Mesendoderm (in vitro differentiated cells): ENCODE data around the gene ANKRD33B.

Experiments used
- DNase-seq: peaks from one replicate; pipeline ENCODE4 v3.0.0; 2013
- H2AK5ac ChIP-seq: 2 replicates; pipeline ENCODE4 v1.6.1; 2013; ENCODE audit warnings: low read length, inconsistent platforms
- H2BK120ac ChIP-seq: 2 replicates; pipeline ENCODE4 v1.6.1; 2013; ENCODE audit warnings: low read depth, mild to moderate bottlenecking, low read length, moderate library complexity, mixed read lengths
- H2BK15ac ChIP-seq: replicated peaks from 2 replicates; pipeline ENCODE4 v1.6.1; 2013; ENCODE audit warnings: low read depth, mild to moderate bottlenecking, moderate library complexity
- H2BK5ac ChIP-seq: 2 replicates; pipeline ENCODE4 v1.6.1; 2013; ENCODE audit warnings: low read length, inconsistent platforms
- H3K18ac ChIP-seq: 2 replicates; pipeline ENCODE4 v1.6.1; 2013; ENCODE audit warnings: mild to moderate bottlenecking, low read length, mixed read lengths
- H3K23ac ChIP-seq: one replicate; pipeline ENCODE4 v1.6.1; 2013; ENCODE audit warnings: low read length
- H3K27ac ChIP-seq: 2 replicates; pipeline ENCODE4 v1.5.1; 2013; ENCODE audit warnings: low read depth, mild to moderate bottlenecking, inconsistent platforms, low read length, moderate library complexity
- H3K27me3 ChIP-seq: 2 replicates; pipeline ENCODE4 v1.6.1; 2013; ENCODE audit warnings: low read length, control low read depth, mild to moderate bottlenecking, inconsistent platforms; ENCODE audit not compliant: insufficient read depth, poor library complexity
- H3K36me3 ChIP-seq: 2 replicates; pipeline ENCODE4 v1.6.1; 2013; ENCODE audit warnings: low read length, inconsistent platforms; ENCODE audit not compliant: control insufficient read depth, insufficient read depth
- H3K4ac ChIP-seq: one replicate; pipeline ENCODE4 v1.6.1; 2013; ENCODE audit warnings: low read depth, mild to moderate bottlenecking, low read length, moderate library complexity
- H3K4me1 ChIP-seq: 2 replicates; pipeline ENCODE4 v1.6.1; 2013; ENCODE audit warnings: low read depth, low read length, inconsistent platforms; ENCODE audit not compliant: control insufficient read depth
- H3K4me2 ChIP-seq: 2 replicates; pipeline ENCODE4 v1.6.1; 2013; ENCODE audit warnings: low read length
- H3K4me3 ChIP-seq: 2 replicates; pipeline ENCODE4 v1.5.1; 2013; ENCODE audit warnings: mild to moderate bottlenecking, low read length
- H3K56ac ChIP-seq: one replicate; pipeline ENCODE4 v1.6.1; 2013; ENCODE audit warnings: low read length
- H3K79me1 ChIP-seq: 2 replicates; pipeline ENCODE4 v1.6.1; 2013; ENCODE audit warnings: low read length, inconsistent platforms
- H3K79me2 ChIP-seq: 2 replicates; pipeline ENCODE4 v1.6.1; 2013; ENCODE audit warnings: mild to moderate bottlenecking, low read length; ENCODE audit not compliant: control insufficient read depth, insufficient read depth
- H3K9ac ChIP-seq: 2 replicates; pipeline ENCODE4 v1.6.1; 2013; ENCODE audit warnings: low read length, inconsistent platforms
- H4K5ac ChIP-seq: one replicate; pipeline ENCODE4 v1.6.1; 2013; ENCODE audit warnings: low read length
- H4K8ac ChIP-seq: one replicate; pipeline ENCODE4 v1.6.1; 2013; ENCODE audit warnings: low read depth, mild to moderate bottlenecking, control low read depth, low read length, moderate library complexity
- WGBS: extraction: QIAGEN DNeasy Blood & Tissue Kit; methylation state at CpG from one replicate; pipeline ENCODE4 v1.1.7; 2013; ENCODE audit warnings: low lambda C conversion rate, missing lambda C conversion rate; ENCODE audit not compliant: insufficient coverage; ENCODE audit errors: extremely low coverage; 5-methylcytosine and 5-hydroxymethylcytosine counted together

Gene ANKRD33B

GRCh38 chr5:10674582-10674981, 110.7 kb downstream of the ANKRD33B start:
- H3K27ac ChIP-seq: no peak overlapping the region
- no peak overlapping the region for H2BK120ac ChIP-seq
- no peak overlapping the region for H3K23ac ChIP-seq
- H3K18ac ChIP-seq: no peak overlapping the region
- no peaks in the 10 kb centered on the region for H3K4me1 ChIP-seq
- H3K9ac ChIP-seq: no peak overlapping the region
- H3K27me3 ChIP-seq: no peaks in the 10 kb centered on the region
- WGBS: no CpG with 5 or more reads among the region's 6 CpGs
- H3K56ac ChIP-seq: no peak overlapping the region
- no peak overlapping the region for H2BK15ac ChIP-seq
- no peak overlapping the region for H3K4me2 ChIP-seq
- H2BK5ac ChIP-seq: no peak overlapping the region
- H4K5ac ChIP-seq: no peak overlapping the region
- H3K4ac ChIP-seq: no peak overlapping the region
- H3K36me3 ChIP-seq: peaks cover 2% of the 10 kb centered on the region
- H3K79me2 ChIP-seq: no peaks in the 10 kb centered on the region
- H4K8ac ChIP-seq: no peak overlapping the region
- no peaks in the 10 kb centered on the region for H3K79me1 ChIP-seq
- no peak overlapping the region for H2AK5ac ChIP-seq
- no peak overlapping the region for H3K4me3 ChIP-seq
- DNase-seq: no peak

DNA sequence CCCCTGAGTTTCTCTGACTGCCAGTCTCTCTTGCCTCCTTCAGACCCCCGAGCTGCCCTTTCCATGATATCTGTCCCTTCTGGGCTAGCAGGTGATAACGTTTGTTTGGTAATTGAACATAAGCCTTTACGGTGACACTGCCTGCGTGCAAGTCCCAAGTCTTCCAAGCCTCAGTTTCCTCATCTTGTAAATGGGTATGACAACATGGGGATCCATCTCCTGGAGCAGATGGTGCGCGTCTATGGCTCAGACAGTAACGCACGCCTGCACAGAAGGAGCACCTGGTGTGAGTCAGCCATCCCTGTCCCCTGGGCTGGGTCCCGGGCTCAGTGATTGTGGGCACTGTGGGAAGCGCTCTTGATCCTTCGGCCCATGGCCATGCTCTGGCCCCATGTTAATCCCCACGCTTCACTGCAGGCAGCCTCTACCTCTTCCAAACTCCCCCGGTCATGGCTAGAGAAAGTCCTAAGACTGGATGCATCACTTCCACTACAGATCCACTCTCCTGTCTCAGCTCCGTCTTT, 111.4 kb downstream of the ANKRD33B start:
- no CpG with 5 or more reads among the region's 14 CpGs for WGBS
- DNase-seq: no peak
- H3K23ac ChIP-seq: no peak overlapping the region
- no peaks in the 10 kb centered on the region for H3K27me3 ChIP-seq
- no peak overlapping the region for H3K4me3 ChIP-seq
- H2AK5ac ChIP-seq: no peak overlapping the region
- no peak overlapping the region for H4K5ac ChIP-seq
- H3K18ac ChIP-seq: no peak overlapping the region
- no peak overlapping the region for H3K9ac ChIP-seq
- no peak overlapping the region for H4K8ac ChIP-seq
- H3K4ac ChIP-seq: no peak overlapping the region
- no peaks in the 10 kb centered on the region for H3K79me1 ChIP-seq
- H3K4me1 ChIP-seq: no peaks in the 10 kb centered on the region
- no peak overlapping the region for H2BK120ac ChIP-seq
- H3K36me3 ChIP-seq: peaks cover 5% of the 10 kb centered on the region
- H3K27ac ChIP-seq: no peak overlapping the region
- no peak overlapping the region for H3K56ac ChIP-seq
- no peak overlapping the region for H3K4me2 ChIP-seq
- H2BK5ac ChIP-seq: no peak overlapping the region
- no peak overlapping the region for H2BK15ac ChIP-seq
- no peaks in the 10 kb centered on the region for H3K79me2 ChIP-seq

GRCh38 chr5:10676224-10676623, 112.4 kb downstream of the ANKRD33B start:
- Histone ChIP-seq H2BK15ac (no peak overlapping the region), H2AK5ac (no peak overlapping the region), H3K18ac (no peak overlapping the region), H3K4me3 (no peak overlapping the region), H3K79me2 (no peaks in the 10 kb centered on the region), H3K27me3 (no peaks in the 10 kb centered on the region), H3K4me2 (no peak overlapping the region), H4K5ac (no peak overlapping the region), H4K8ac (no peak overlapping the region), H3K27ac (no peak overlapping the region), H3K23ac (no peak overlapping the region), H3K79me1 (no peaks in the 10 kb centered on the region), H3K4me1 (no peaks in the 10 kb centered on the region), H3K36me3 (peaks cover 5% of the 10 kb centered on the region), H3K56ac (no peak overlapping the region), H2BK5ac (no peak overlapping the region), H3K4ac (no peak overlapping the region), H2BK120ac (no peak overlapping the region), H3K9ac (no peak overlapping the region)
- DNase-seq: no peak
- WGBS: no CpG with 5 or more reads among the region's 4 CpGs

GRCh38 chr5:10676946-10677345, 113.1 kb downstream of the ANKRD33B start:
- H2BK15ac ChIP-seq: no peak overlapping the region
- no peaks in the 10 kb centered on the region for H3K4me1 ChIP-seq
- no peaks in the 10 kb centered on the region for H3K79me2 ChIP-seq
- no peaks in the 10 kb centered on the region for H3K27me3 ChIP-seq
- no CpG with 5 or more reads among the region's 1 CpG for WGBS
- no peak overlapping the region for H3K4me3 ChIP-seq
- H2BK5ac ChIP-seq: no peak overlapping the region
- no peaks in the 10 kb centered on the region for H3K79me1 ChIP-seq
- H3K4ac ChIP-seq: no peak overlapping the region
- no peak overlapping the region for H4K8ac ChIP-seq
- no peak overlapping the region for H2BK120ac ChIP-seq
- H3K36me3 ChIP-seq: peaks cover 5% of the 10 kb centered on the region
- no peak overlapping the region for H3K18ac ChIP-seq
- no peak overlapping the region for H4K5ac ChIP-seq
- no peak overlapping the region for H2AK5ac ChIP-seq
- no peak for DNase-seq
- H3K23ac ChIP-seq: no peak overlapping the region
- H3K4me2 ChIP-seq: no peak overlapping the region
- H3K9ac ChIP-seq: no peak overlapping the region
- H3K27ac ChIP-seq: no peak overlapping the region
- H3K56ac ChIP-seq: no peak overlapping the region

DNA sequence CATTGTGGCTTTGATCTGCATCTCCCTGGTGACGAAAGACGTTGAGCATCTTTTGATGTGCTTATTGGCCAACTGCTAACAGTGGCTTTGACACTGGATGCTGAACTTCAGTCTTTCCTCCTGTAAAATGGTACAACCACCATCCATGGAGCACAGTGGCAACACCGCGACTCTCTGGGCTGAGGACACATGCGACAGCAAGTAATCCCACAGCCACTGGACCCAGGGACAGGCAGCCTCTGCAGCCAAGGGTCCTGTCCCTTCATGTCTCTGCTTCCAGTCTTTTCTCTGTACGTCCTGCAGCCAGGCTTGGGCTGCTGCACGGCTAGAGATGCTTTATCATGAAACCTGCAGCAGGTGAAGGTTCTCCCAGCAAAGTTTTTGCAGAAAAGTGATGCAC, 113.7 kb downstream of the ANKRD33B start:
- H3K4me1 ChIP-seq: no peaks in the 10 kb centered on the region
- DNase-seq: no peak

GRCh38 chr5:10678244-10678643, 114.4 kb downstream of the ANKRD33B start:
- Histone ChIP-seq H3K18ac (no peak overlapping the region), H3K4ac (no peak overlapping the region), H3K79me2 (no peaks in the 10 kb centered on the region), H2BK120ac (no peak overlapping the region), H2BK15ac (no peak overlapping the region), H3K4me3 (no peak overlapping the region), H3K79me1 (no peaks in the 10 kb centered on the region), H3K56ac (no peak overlapping the region), H3K36me3 (peaks cover 5% of the 10 kb centered on the region), H4K8ac (no peak overlapping the region), H3K4me1 (no peaks in the 10 kb centered on the region), H2BK5ac (no peak overlapping the region), H3K9ac (no peak overlapping the region), H3K4me2 (no peak overlapping the region), H3K27me3 (no peaks in the 10 kb centered on the region), H2AK5ac (no peak overlapping the region), H3K23ac (no peak overlapping the region), H3K27ac (no peak overlapping the region), H4K5ac (no peak overlapping the region)
- no peak for DNase-seq
- no CpG with 5 or more reads among the region's 2 CpGs for WGBS

More for the DNA sequence above, 113.7 kb downstream of the ANKRD33B start:
- no peaks in the 10 kb centered on the region for H3K79me2 ChIP-seq
- no CpG with 5 or more reads among the region's 7 CpGs for WGBS
- H3K4ac ChIP-seq: no peak overlapping the region
- H3K27ac ChIP-seq: no peak overlapping the region
- no peak overlapping the region for H3K56ac ChIP-seq
- no peak overlapping the region for H2BK120ac ChIP-seq
- H4K8ac ChIP-seq: no peak overlapping the region
- H3K9ac ChIP-seq: no peak overlapping the region
- H3K36me3 ChIP-seq: peaks cover 5% of the 10 kb centered on the region
- H3K23ac ChIP-seq: no peak overlapping the region
- H2AK5ac ChIP-seq: no peak overlapping the region
- no peak overlapping the region for H2BK15ac ChIP-seq
- H2BK5ac ChIP-seq: no peak overlapping the region
- H3K4me2 ChIP-seq: no peak overlapping the region
- H3K4me3 ChIP-seq: no peak overlapping the region
- no peaks in the 10 kb centered on the region for H3K79me1 ChIP-seq
- no peak overlapping the region for H3K18ac ChIP-seq
- no peaks in the 10 kb centered on the region for H3K27me3 ChIP-seq
- no peak overlapping the region for H4K5ac ChIP-seq
